RPMI7951 (cell line): ENCODE measurements around the gene PXYLP1. TPM values are rescaled to one million over a fixed set of nuclear protein-coding genes. Genes with fewer than 3 reads are reported as not detected.
"Not testable (repeated sequence)": the region's sequence is repeated elsewhere in the genome, so short reads cannot be mapped to it uniquely, and the experiment has no call there.

Source experiments
- DNase-seq: peaks from one replicate; pipeline ENCODE4 v3.0.0-alpha.2; 2012; ENCODE audit warnings: low read depth
- total RNA-seq: library from RNA; depleted of rRNA; stranded (reverse); fragments of >200 nt; shearing (Covaris generic); gene quantifications from 2 replicates; pipeline ENCODE4 v1.2.3, GENCODE V29; 2014; rRNA removed

Gene PXYLP1, protein sequence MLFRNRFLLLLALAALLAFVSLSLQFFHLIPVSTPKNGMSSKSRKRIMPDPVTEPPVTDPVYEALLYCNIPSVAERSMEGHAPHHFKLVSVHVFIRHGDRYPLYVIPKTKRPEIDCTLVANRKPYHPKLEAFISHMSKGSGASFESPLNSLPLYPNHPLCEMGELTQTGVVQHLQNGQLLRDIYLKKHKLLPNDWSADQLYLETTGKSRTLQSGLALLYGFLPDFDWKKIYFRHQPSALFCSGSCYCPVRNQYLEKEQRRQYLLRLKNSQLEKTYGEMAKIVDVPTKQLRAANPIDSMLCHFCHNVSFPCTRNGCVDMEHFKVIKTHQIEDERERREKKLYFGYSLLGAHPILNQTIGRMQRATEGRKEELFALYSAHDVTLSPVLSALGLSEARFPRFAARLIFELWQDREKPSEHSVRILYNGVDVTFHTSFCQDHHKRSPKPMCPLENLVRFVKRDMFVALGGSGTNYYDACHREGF
- 13.8 and 18.7 TPM in 2 replicates for total RNA-seq

DNA sequence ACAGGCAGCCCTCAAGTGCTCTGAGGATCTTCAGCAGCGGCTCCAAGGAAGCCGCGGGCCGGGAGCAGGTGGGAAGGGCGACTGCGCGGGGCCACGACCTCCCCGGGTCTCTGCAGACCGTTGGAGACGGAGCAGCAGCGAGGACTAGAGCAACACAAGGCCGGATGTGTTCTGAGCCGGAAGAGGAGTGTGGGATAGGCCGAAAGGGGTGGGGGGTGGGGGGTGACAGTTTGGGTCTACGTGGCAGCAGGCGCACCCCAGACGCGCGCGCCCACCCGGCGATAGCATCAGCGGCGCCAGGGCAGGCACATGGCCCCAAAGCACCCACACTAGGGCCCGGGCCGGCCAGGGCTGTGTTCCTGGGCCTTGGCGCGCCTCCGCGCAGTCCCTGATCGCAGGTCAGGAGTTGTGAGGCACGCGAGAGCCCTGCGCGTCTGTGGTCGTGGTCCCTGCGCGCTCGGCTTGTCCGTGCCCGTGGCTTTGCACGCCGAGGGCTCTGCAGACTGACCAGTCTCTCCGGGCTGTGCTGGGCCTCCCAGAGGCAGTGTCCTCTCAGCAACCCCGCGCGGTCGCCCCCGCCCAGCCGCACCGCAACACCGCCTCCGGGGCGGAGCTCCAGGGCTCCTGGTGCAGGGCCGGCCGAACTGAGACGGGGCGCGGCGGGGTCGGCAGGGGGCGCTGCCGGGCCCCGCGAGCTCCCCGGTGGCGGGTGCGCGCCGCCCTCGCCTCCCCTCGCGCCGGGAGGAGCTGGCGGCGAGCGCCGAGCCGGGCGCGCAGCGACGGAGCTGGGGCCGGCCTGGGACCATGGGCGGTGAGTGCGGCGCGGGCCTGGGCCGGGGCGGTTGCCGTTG, at the start of gene PXYLP1:
TSS of gene PXYLP1 (plus strand) at position 725 of the 851 bp plus-strand sequence. CDS start 28,351 bp downstream, outside the sequence.
- DNase-seq, result peak; percentile 90

DNA sequence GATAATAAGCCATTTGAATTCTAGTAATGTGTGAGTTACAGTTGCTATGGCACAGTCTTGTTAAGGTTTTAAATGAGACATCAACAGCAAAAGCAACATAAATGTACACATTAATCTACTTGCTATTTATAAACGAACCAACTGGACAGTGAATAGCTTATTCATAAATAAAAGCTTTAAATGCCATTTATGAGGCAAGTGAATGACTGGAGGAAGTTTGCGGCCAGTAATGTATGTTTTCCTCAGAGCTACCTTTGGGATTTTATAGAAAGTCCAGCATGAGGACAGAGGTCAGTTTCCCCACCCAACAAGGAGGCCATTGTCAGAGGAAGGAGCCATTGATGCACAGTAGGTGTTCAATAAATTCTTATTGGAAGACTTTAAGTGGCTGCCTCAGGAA, 48.0 kb upstream of the PXYLP1 start:
- no peak for DNase-seq

DNA sequence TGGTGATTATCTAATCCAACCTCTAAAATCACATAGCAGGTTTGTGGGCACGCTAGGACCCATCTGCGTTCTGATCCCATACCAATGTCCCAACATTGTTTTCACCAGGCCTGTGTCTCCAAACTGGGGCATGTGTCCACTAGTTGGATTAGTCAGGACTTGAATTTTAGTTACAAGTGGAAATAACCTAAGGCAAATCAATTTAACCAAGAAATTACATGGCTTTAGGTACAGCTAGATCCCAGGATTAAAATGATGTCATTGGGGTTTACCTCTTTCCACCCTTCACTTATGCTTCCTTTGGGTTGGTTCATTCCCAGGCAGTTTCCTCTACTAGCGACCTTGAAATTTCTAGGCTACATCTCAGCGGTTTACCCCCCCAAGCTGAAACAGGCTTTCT, 47.2 kb upstream of the PXYLP1 start:
- no peak for DNase-seq

DNA sequence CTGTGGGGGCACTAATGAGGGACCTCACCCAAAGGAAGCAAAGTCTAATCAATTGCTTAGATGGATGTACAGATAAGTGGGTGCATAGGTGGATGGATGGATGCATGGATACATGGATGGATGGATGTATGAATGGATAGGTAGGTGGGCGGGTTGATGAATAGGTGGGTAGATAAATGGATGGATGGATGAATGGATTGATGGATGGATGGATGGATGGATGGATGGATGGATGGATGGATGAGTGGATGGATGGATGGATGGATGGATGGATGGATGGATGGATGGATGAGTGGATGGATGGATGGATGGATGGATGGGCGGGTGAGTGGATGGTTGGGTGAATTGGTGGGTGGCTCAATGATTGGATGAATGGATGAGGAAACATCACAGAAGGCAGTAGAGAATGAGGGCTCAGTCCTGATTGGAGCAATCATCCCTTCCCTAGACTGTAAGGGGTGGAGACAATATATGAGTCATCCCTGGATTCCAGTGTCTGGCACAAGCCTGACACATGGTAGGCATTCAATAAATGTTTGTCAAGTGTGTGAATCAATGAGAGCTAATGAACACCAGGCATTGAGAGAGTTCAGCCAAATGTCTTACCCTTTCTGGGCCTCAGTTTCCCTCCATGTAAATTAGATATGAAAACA, 40.4 kb upstream of the PXYLP1 start:
- DNase-seq, result peak; percentile 55

DNA sequence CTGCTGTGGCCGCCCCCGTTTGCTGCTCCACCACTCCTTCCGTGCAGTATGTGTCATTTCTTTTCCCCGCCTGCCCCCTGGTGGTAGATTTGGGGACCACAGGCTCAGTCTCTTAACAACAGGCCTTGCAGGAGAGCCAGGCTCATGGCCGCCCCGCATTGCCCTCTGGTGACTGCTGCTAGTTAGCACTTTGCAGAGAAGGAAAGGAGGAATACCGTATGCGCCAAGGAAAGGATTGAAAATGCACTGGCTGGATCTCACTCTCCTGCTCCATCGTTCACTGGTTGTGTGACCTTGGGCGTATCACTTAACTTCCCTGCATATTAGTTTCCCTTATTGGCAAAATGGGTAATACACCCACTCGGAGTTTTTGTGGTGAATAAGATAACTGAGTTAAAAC, 39.3 kb upstream of the PXYLP1 start:
- DNase-seq, result peak; percentile 90

DNA sequence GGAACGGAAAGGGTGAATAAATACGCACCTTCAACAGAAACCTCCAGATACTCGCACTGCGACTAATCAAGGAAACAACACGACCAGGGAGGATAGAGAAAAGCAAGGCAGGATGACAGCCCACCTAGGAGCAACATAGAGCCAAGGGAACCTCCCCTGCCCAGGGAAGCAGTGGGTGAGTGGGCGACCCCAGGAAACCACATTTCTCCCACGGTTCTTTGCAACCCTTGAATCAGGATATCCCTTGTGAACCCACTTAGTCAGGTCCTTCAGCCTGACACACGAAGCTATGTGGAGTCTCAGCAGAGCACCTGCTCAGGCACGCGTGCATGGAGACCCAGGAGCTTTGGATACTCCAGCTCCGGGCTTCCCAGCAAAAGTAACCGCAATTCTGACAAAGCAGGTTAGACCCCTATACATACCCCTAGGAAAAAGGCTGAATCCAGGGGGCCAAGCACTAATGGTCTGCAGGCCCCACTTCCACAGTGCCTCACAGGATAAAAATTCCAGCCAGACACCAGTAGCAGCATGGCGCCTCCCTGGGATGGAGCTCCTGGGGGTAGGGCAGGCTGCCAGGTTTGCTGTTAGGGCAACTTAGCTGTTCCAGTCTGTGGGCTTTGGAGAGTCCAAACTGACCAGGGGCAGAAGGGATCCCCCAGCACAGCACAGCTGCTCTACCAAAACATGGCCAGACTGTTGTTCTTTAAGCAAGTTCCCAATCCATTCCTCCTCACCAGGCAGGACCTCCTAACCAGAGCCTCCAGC, 38.4 kb upstream of the PXYLP1 start:
- no peak for DNase-seq

DNA sequence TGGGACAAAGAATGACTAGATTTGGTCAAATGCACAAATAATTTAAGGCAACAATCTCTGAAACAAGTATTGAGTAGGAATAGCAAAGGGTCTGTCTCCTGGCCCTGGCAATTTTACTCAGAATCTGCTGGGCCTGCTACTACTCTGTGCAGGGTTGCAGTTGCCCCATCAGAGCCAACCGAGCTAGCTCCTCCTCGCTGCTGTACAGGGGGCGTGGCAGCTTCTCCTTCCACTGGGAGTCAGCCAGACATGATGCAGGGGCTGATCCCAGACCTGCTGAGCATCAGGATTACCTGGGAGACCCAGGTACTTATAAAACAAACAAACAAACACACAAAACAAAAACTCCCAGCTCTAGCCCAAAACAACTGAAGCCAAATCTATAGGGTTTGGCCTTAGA, 30.5 kb upstream of the PXYLP1 start:
- no peak for DNase-seq

DNA sequence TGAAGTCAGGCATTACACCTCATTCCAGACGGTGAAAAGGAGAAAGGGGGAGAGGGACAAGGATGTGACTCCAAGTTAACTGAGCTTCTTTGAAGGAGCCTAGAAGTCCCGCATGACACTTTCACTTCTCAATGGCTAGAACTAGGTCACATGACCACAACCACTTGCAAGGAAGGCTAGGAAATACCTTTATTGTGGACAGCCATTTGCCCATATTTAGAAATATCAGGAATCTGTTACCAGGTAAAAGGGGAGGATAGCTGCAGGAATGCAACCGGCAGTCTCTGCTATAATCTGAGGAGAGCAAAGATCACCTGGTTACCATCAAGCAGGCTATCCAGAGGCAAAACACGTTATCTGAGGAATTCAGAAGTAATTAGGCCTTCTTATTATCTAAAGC, 28.9 kb upstream of the PXYLP1 start:
- no peak for DNase-seq

DNA sequence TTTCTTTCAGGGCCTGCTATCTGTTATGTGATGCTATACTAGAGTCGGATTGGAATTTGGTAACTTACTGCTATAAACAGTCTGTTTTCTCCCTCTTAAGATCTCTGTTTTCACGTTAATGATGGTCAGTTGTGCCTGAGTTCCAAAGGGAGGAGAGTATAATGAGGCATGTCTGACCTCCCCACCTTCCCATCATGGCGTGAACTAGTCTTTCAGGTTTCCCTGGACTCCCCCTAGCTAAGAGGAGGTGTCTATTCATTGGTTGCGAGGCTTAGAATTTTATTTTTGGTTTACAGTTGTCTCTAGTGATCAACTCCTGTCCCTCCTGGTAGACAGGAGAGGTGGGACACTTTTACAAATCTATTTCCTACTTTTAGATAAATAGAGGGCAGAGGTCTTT, 27.8 kb upstream of the PXYLP1 start:
- no peak for DNase-seq

DNA sequence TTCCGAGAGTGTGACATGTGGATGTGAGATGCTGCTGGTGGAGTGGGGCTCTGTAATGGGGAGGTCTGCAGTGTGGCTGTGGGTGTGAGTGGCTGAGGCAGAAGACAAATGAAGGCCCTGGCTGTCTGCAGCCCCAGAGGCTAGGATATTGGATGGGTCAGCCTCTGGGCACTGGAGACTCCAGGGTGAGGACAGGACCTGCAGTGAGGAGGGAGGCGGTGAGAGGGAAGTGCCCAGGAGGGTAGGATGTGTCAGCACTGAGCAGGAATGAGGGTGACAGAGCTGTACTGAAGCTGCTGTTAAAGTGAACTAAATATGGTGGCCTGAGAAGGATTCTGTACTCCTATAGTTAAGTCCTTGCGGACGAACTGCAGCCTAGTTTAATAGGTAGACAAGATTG, 27.3 kb upstream of the PXYLP1 start:
- DNase-seq, result no peak

DNA sequence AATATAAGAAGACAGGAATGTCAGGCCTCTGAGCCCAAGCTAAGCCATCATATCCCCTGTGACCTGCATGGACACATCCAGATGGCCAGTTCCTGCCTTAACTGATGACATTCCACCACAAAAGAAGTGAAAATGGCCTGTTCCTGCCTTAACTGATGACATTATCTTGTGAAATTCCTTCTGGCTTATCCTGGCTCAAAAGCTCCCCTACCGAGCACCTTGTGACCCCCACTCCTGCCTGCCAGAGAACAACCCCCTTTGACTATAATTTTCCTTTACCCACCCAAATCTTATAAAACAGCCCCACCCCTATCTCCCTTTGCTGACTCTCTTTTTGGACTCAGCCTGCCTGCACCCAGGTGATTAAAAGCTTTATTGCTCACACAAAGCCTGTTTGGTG, 20.3 kb upstream of the PXYLP1 start:
- not testable (repeated sequence) for DNase-seq

DNA sequence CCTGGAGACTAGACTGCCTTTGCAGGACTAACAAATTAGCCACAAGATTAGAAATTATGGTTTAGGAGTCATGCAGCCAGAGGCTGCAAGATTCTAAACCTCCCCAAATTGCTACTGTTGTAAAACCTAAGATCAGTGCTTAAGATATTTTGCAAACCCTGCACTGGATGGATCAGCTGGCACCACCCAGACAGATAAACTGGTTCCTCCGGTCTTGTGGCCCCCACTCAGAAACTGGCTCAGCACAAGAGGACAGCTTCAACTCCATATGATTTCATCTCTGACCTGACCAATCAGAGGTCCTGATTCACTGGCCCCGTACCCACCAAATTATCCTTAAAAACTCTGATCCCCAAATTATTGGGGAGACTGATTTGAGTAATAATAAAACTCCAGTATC, 19.5 kb upstream of the PXYLP1 start:
- DNase-seq, result no peak

DNA sequence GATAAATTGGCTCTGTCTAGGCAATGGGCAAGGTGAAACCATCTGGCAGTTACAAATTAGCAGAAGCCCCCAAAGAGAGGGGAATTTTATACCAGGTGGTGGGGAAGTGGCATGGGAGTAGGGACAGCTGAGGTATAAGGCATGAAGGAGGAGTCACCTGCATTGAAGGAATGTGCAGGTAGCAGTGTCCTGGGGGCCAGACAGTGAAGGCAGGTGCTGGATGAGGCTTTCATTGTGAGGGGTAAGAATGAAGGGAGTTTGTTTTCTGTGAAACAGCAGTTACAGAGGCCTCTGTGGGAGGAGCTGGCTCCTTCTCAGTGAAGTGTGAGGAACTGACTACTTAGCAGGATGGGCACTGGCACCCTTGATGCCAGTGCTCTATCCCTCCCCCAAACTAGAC, 19.1 kb upstream of the PXYLP1 start:
- DNase-seq, result no peak

DNA sequence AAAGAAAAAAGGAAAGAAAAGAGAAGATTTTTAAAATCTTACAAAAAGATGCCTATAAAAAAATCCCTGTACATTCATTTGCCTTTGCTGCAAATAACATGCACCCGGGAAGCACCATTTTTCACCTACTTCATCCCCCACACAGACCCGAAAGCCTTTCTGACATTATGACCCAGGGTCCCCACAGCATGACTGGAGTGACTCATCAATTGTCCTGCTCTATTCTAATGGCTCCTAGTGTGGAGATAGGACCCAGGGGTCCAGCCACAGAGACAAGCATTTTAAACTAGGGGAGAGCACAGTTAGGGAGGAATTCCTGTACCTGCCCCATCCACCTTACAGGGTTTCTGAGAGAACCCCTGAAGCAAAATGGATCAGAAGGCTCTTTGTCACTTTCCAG, 14.7 kb upstream of the PXYLP1 start:
- no peak for DNase-seq

DNA sequence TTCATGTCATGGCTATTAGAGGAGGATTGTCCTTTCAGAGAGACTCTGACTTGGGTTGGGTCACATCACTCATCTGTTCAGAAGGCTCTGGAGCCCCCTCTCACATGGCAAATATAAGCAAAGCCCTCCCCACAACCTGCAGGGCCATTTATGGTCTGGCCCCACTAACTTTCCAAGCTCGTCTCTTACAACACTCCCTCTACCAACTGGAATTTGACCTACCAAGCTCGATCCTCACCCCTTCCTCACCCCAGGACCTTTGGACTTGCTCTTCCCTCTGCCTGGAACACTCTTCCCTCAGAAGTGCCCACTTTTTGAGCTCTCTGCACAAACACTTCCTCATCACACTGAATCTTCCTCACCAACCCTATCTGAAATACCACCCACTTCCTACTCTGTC, 14.2 kb upstream of the PXYLP1 start:
- DNase-seq, result no peak

DNA sequence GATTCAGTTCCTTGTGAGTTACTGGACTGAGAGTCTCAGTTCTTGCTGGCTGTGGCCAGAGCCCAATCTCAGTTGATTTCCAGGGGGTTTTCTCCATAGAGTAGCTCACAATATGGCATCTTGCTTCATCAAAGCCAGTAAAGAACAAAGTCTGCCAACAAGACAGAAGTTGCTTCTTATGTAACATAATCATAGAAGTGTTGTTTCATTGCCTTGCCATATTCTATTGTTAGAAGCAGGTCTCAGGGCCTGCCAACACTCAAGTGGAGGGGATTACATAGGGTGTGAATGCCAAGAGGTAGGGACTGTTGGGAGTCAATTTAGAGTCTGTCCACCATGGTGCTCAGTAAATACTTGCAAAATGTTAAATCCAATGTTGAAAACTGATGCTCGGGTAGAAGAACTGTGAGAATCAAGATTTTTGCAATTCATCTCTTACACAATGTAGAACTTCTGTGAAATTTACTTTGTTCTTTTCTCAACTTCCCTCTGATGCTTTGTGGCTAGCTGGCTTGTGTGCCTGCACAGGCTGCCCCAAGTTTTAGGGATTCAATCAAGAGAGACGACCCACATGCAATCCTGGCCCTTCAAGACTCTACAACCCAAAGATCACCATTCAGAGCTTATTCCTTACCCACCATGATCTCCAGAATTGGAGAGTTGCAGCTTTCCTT, 13.3 kb upstream of the PXYLP1 start:
- DNase-seq, result no peak

DNA sequence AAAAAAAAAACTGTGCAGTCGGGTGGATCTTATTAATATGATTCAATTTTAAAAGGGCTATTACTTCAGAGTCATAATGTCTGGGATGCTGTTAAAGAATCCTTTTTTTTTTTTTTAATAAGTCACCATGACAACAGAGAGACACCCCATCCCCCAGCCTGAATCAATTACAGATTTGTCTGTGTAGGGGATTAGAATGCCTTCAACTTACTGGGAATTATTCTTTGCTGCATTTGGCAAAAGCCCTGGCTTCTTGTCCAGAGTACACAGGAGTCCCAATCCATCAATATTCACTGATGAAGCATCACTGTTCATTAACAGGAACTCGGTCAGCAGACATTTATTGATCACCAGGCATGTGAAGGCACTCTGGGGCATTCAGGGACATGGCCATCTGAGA, 12.7 kb upstream of the PXYLP1 start:
- no peak for DNase-seq

DNA sequence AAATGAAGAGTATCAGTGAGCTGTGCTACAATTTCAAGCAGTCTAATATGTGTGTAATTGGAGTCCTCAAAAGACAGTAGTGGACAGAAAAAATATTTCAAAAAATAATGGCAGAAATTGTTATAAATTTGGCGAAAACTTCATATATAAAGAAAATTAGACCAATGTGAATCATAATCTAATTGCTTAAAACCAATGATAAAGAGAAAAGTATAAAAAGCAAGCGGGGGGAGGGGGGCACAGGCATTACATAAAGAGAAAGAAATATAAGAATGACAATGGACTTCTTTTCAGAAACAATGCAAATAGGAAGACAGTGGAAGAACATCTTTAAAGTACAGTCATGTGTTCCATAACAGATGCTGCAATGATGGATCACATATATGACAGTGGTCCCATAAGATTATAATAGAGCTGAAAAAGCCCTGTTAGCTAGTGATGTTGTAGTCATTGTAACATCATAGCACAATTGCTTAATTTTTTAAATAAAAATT, 7.9 kb upstream of the PXYLP1 start:
- no peak for DNase-seq

DNA sequence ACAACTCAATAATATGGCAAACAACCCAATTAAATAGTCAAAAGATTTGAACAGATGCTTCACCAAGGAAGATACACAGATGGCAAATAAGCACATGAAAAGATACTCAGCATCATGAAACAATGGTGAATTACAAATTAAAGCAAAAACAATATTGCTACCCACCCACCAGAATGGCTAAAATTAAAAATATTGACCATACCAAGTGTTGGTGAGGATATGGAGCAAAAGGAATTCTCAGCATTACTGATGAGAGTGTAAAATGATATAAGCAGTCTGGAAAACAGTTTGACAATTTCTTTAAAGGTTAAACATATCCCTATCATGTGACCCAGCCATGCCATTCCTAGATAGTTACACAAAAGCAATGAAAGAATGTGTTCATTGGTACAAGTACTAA, 5.7 kb upstream of the PXYLP1 start:
- no peak for DNase-seq

DNA sequence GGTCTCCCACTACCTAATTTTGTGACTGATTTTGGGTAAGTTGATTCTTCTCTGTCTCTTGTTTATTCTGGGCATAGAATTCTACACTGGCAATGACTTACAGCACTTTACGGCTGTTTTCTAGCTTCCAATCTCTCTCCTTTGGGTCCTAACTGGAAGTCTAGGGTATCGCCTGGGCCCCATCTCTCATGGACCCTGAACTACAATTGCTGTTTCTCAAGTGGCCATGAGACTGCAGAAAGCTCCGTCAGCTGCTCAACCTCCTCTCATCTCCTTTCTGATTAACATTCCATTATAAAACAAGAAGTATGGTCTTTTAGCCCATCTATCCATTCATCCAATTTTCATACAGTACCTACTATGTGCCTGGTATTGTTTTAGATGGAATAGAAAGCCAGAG, 4.4 kb upstream of the PXYLP1 start:
- DNase-seq, result no peak

DNA sequence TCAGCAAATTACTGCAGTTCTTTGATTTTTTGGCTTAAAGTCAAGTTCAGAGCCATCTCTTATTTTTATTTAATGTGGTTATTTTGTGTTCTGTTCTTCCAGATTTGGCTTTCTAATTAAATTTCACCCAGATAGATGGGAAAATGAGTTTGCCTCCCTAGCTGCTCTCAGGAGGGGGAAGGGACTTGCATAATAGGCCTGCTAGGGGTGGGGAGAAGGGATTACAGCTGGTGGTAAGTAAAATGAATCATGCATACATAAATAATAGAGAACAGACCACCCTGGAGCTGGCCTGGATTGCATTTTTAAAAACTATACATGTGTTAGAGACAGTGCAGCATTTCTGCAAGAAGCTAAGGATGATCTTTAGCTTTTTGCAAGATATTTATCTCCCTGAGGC, 3.9 kb upstream of the PXYLP1 start:
- no peak for DNase-seq
